GM10248 (cell line): ENCODE data around the gene SPEN.
A peak's percentile ranks its signal among the peaks of the same experiment; 100 is the strongest.
"Not testable (repeated sequence)": the region's sequence is repeated elsewhere in the genome, so short reads cannot be mapped to it uniquely, and the experiment has no call there.

Experiments used
- CTCF ChIA-PET: fragments of 300-600 bp; sonication (Branson Sonifier 250); formaldehyde crosslinking; extraction: SDS; loops from one replicate; lab custom pipeline; 2021; ENCODE audit warnings: antibody characterized with exemption; lab: Yijun Ruan, JAX
- POLR2A ChIA-PET: fragments of 350-650 bp; sonication (Branson Sonifier 250); formaldehyde crosslinking; extraction: SDS; loops from one replicate; lab custom pipeline; 2020; ENCODE audit warnings: antibody characterized with exemption; lab: Yijun Ruan, JAX
- DNase-seq: peaks from one replicate; pipeline ENCODE4 v3.0.0; 2012; ENCODE audit errors: extremely low spot score
- CTCF ChIP-seq: IDR thresholded peaks from 2 replicates; pipeline ENCODE4 v1.5.1; 2012; ENCODE audit warnings: mild to moderate bottlenecking, low read depth; ENCODE audit errors: extremely low read depth, missing control alignments, control extremely low read depth

SPEN gene

GRCh38 chr1:15838721-15839120 is 8.8 kb upstream of the SPEN start:
- no peak for TF ChIP-seq CTCF
- CTCF ChIA-PET, result interaction anchor here (1.0 to 3.9 kb wide), 2 partner anchors 10 to 23 kb away, joined by 4 to 16 read pairs; partner anchors contain the start of gene SPEN
- POLR2A ChIA-PET, result interaction anchor here (3.8 kb wide), 1 partner anchor 8 kb away, joined by 24 read pairs; the partner anchor contains the start of gene SPEN
- DNase-seq, result no peak

- no peak for DNase-seq
- ChIA-PET CTCF (interaction anchor here (1.0 to 1.1 kb wide), 4 partner anchors 9 to 114 kb away, joined by 3 read pairs; no protein-coding TSS in a partner anchor), POLR2A (interaction anchor here (0.7 to 0.8 kb wide), 3 partner anchors 51 to 386 kb away, joined by 4 to 6 read pairs (median 5); no protein-coding TSS in a partner anchor)
- no peak for TF ChIP-seq CTCF
These were observed 3.5 kb upstream of the SPEN start for GRCh38 chr1:15843826-15844572.

GRCh38 chr1:15846056-15846455 is 1.5 kb upstream of the SPEN start:
- ChIA-PET POLR2A (interaction anchor here (0.7 to 2.0 kb wide), 3 partner anchors 9 to 17 kb away, joined by 3 to 24 read pairs (median 6); no protein-coding TSS in a partner anchor), CTCF (interaction anchor here (1.2 kb wide), 1 partner anchor 20 kb away, joined by 3 read pairs; no protein-coding TSS in a partner anchor)
- not testable (repeated sequence) for DNase-seq

- ChIA-PET POLR2A (interaction anchor here (0.9 to 2.0 kb wide), 3 partner anchors 10 to 14 kb away, joined by 3 to 24 read pairs (median 3); no protein-coding TSS in a partner anchor), CTCF (interaction anchor here (0.8 to 2.8 kb wide), 4 partner anchors 9 to 151 kb away, joined by 3 to 16 read pairs (median 3); no protein-coding TSS in a partner anchor)
- TF ChIP-seq CTCF, result no peak
- no peak for DNase-seq
These were observed 311 bp downstream of the SPEN start for GRCh38 chr1:15847893-15848142.

- POLR2A ChIA-PET, result interaction anchor here (1.0 to 1.2 kb wide), 2 partner anchors 12 to 14 kb away, joined by 3 to 5 read pairs; no protein-coding TSS in a partner anchor
- CTCF ChIA-PET, result interaction anchor here (0.9 to 2.8 kb wide), 7 partner anchors 10 to 150 kb away, joined by 3 to 16 read pairs (median 3); no protein-coding TSS in a partner anchor
- no peak for TF ChIP-seq CTCF
- no peak for DNase-seq
These were observed 829 bp downstream of the SPEN start for GRCh38 chr1:15848143-15848928.

GRCh38 chr1:15848929-15849774 is 1.6 kb downstream of the SPEN start:
- POLR2A ChIA-PET, result interaction anchor here (0.5 to 1.0 kb wide), 2 partner anchors 12 to 30 kb away, joined by 3 to 5 read pairs; no protein-coding TSS in a partner anchor
- CTCF ChIA-PET, result interaction anchor here (0.9 to 2.8 kb wide), 8 partner anchors 9 to 163 kb away, joined by 3 to 16 read pairs (median 3); no protein-coding TSS in a partner anchor
- peak; percentile 37 for DNase-seq
- no peak for TF ChIP-seq CTCF
